HEK293T (cell line): Measurements from ENCODE around the gene PAK1IP1.
A peak's percentile ranks its signal among the peaks of the same experiment; 100 is the strongest.
"Not testable (repeated sequence)": the region's sequence is repeated elsewhere in the genome, so short reads cannot be mapped to it uniquely, and the experiment has no call there.

Source experiments
- CTCF ChIA-PET: fragments of 350-600 bp; formaldehyde crosslinking; extraction: SDS; loops from one replicate; lab custom pipeline; 2021; ENCODE audit warnings: antibody characterized with exemption, inconsistent platforms; lab: Yijun Ruan, JAX
- POLR2A ChIA-PET: fragments of 350-600 bp; formaldehyde crosslinking; extraction: SDS; loops from one replicate; lab custom pipeline; 2020; ENCODE audit warnings: antibody characterized with exemption, inconsistent platforms; lab: Yijun Ruan, JAX
- DNase-seq: peaks from one replicate; pipeline ENCODE4 v3.0.0; 2012; ENCODE audit warnings: mixed read lengths; ENCODE audit errors: extremely low spot score
- ARNT ChIP-seq: fragments of 450-650 bp; IDR thresholded peaks from 2 replicates; pipeline ENCODE4 v1.6.1; 2017; ENCODE audit warnings: mild to moderate bottlenecking
- BHLHE40 ChIP-seq: fragments of 450-650 bp; IDR thresholded peaks from 2 replicates; pipeline ENCODE4 v1.6.1; 2016; ENCODE audit warnings: mild to moderate bottlenecking, moderate library complexity, borderline replicate concordance
- CTBP1 ChIP-seq: fragments of 450-650 bp; IDR thresholded peaks from 2 replicates; pipeline ENCODE4 v1.6.1; 2016; ENCODE audit warnings: borderline replicate concordance
- ELF4 ChIP-seq: fragments of 450-650 bp; IDR thresholded peaks from 2 replicates; pipeline ENCODE4 v1.6.1; 2017; ENCODE audit warnings: antibody characterized with exemption
- FOXA1 ChIP-seq: fragments of 450-650 bp; IDR thresholded peaks from 2 replicates; pipeline ENCODE4 v1.6.1; 2016; ENCODE audit warnings: mild to moderate bottlenecking
- FOXK2 ChIP-seq: fragments of 450-650 bp; IDR thresholded peaks from 2 replicates; pipeline ENCODE4 v1.6.1; 2016; ENCODE audit warnings: mild to moderate bottlenecking
- FOXM1 ChIP-seq: fragments of 450-650 bp; IDR thresholded peaks from 2 replicates; pipeline ENCODE4 v1.6.1; 2017; ENCODE audit warnings: mild to moderate bottlenecking, borderline replicate concordance
- HDGF ChIP-seq: fragments of 450-650 bp; IDR thresholded peaks from 2 replicates; pipeline ENCODE4 v1.6.1; 2017; ENCODE audit warnings: antibody characterized with exemption, borderline replicate concordance
- L3MBTL2 ChIP-seq: fragments of 450-650 bp; conservative IDR thresholded peaks from 2 replicates; pipeline ENCODE4 v1.6.1; 2016; ENCODE audit warnings: mild to moderate bottlenecking
- LEF1 ChIP-seq: fragments of 450-650 bp; IDR thresholded peaks from 2 replicates; pipeline ENCODE4 v1.6.1; 2017; ENCODE audit warnings: mild to moderate bottlenecking, borderline replicate concordance
- NFRKB ChIP-seq: fragments of 450-650 bp; IDR thresholded peaks from 2 replicates; pipeline ENCODE4 v1.6.1; 2016; ENCODE audit warnings: mild to moderate bottlenecking, moderate library complexity
- SP1 ChIP-seq: fragments of 450-650 bp; IDR thresholded peaks from 2 replicates; pipeline ENCODE4 v1.6.1; 2017
- SUZ12 ChIP-seq: fragments of 450-650 bp; IDR thresholded peaks from 2 replicates; pipeline ENCODE4 v1.6.1; 2016; ENCODE audit warnings: mild to moderate bottlenecking
- TARDBP ChIP-seq: fragments of 450-650 bp; IDR thresholded peaks from 2 replicates; pipeline ENCODE4 v1.6.1; 2016
- ZNF384 ChIP-seq: fragments of 450-650 bp; IDR thresholded peaks from 2 replicates; pipeline ENCODE4 v1.6.1; 2016
- TF ChIP-seq, protein P1 (sequence below): fragments of 450-650 bp; IDR thresholded peaks from 2 replicates; pipeline ENCODE4 v1.6.1; 2016

PAK1IP1 gene

DNA sequence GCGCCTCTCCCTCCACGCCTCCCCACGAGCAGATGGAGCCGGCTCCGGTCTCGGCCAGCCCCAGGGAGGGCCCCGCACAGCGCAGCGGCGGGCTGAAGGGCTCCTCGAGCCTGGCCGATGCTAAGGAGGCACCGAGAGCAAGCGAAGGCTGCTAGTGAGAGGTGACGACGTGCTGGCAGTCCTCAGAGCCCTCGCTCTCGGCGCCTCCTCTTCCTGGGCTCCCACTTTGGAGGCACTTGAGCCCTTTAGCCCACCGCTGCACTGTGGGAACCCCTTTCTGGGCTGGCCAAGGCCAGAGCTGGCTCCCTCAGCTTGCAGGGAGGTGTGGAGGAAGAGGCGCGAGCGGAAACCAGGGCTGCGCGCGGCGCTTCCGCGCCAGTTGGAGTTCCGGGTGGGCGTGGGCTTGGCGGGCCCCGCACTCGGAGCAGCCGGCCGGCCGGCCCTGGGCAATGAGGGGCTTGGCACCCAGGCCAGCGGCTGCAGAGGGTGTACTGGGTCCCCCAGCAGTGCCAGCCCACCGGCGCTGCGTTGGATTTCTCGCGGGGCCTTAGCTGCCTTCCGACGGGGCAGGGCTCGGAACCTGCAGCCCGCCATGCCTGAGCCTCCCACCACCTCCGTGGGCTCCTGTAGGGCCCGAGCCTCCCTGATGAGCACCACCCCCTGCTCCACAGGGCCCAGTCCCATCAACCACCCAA is 25.6 kb downstream of the PAK1IP1 start:
- DNase-seq = no peak
- POLR2A ChIA-PET = interaction anchor here (3.0 kb wide), 1 partner anchor 25 kb away, joined by 27 read pairs; the partner anchor contains the start of genes C6orf52 and PAK1IP1

DNA sequence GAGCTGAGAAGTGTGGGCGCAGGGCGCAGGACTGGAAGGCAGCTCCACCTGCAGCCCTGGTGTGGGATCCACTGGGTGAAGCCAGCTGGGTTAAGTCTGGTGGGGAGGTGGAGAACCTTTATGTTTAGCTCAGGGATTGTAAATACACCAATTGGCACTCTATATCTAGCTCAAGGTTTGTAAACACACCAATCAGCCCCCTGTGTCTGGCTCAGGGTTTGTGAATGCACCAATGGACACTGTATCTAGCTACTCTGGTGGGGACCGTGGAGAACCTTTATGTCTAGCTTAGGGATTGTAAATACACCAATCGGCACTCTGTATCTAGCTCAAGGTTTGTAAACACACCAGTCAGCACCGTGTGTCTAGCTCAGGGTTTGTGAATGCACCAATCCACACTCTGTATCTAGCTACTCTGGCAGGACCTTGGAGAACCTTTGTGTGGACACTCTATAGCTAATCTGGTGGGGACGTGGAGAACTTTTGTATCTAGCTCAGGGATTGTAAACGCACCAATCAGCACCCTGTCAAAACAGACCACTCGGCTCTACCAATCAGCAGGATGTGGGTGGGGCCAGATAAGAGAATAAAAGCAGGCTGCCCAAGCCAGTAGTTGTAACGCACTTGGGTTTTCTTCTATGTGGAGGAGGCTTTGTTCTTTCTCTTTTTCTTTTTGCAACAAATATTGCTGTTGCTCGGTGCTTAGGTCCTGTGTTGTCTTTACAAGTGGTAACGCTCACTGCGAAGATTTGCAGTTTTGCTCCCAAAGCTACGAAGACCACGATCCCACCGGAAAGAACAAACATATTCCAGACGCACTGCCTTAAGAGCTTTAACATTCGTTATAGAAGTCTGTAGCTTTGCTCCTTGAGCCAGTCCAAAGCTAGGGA is 26.4 kb downstream of the PAK1IP1 start:
- DNase-seq, CTCF ChIA-PET: not testable (repeated sequence)
- POLR2A ChIA-PET = interaction anchor here (1.0 to 3.0 kb wide), 3 partner anchors 12 to 26 kb away, joined by 3 to 27 read pairs (median 13); partner anchors contain the start of genes C6orf52, PAK1IP1 and TMEM14B

More for the DNA sequence above, 25.6 kb downstream of the PAK1IP1 start:
- TF ChIP-seq TARDBP = no peak
- no peak for TF ChIP-seq NFRKB
- no peak for TF ChIP-seq CTBP1
- no peak for TF ChIP-seq FOXM1
- no peak for TF ChIP-seq ELF4
- no peak for TF ChIP-seq ZNF384
- TF ChIP-seq HDGF = no peak
- TF ChIP-seq FOXA1 = no peak
- no peak for TF ChIP-seq BHLHE40
- TF ChIP-seq, protein P1, sequence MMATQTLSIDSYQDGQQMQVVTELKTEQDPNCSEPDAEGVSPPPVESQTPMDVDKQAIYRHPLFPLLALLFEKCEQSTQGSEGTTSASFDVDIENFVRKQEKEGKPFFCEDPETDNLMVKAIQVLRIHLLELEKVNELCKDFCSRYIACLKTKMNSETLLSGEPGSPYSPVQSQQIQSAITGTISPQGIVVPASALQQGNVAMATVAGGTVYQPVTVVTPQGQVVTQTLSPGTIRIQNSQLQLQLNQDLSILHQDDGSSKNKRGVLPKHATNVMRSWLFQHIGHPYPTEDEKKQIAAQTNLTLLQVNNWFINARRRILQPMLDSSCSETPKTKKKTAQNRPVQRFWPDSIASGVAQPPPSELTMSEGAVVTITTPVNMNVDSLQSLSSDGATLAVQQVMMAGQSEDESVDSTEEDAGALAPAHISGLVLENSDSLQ = no peak
- no peak for TF ChIP-seq SUZ12
- no peak for TF ChIP-seq L3MBTL2
- TF ChIP-seq SP1 = no peak
- TF ChIP-seq LEF1 = no peak
- CTCF ChIA-PET = no interaction called here

DNA sequence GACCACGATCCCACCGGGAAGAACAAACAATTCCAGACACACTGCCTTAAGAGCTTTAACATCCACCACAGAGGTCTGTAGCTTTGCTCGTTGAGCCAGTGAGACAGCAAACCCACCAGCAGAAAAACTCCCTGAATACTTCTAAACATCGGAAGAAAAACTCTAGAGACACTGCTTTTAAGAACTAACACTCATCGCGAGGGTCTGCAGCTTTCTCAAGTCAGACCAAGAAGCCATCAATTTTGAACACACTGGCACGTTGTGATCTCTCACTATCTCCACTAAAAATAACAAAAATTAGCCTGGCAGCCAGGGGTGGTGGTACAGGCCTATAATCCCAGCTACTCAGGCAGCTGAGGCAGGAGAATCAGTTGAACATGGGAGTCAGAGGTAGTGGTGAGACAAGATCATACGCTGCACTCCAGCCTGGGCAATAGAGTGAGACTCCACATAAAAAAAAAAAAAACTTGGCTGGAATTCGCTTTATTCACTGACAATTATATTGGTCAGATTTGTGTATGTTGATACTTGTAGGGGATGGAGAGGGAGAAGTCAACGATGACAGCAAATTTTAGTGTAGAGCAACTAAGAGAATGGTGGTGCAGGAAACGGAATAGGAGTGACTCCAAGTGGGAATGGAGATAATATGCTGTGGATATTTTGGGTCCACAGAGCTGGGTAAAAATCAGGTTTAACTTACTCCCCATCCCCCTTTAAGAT is 27.2 kb downstream of the PAK1IP1 start:
- TF ChIP-seq ELF4 = no peak
- TF ChIP-seq CTBP1 = no peak
- no peak for TF ChIP-seq SP1
- no peak for TF ChIP-seq FOXK2
- no peak for TF ChIP-seq FOXM1
- TF ChIP-seq HDGF = no peak
- TF ChIP-seq BHLHE40 = no peak
- TF ChIP-seq NFRKB = no peak
- TF ChIP-seq ZNF384 = no peak; the same call in 1 of the 2 replicates
- TF ChIP-seq ARNT = no peak
- no peak for TF ChIP-seq FOXA1
- no peak for DNase-seq
- POLR2A ChIA-PET = interaction anchor here (0.7 to 3.0 kb wide), 20 partner anchors 9 to 344 kb away, joined by 3 to 40 read pairs (median 4); partner anchors contain the start of genes C6orf52, PAK1IP1 and TMEM14B
- CTCF ChIA-PET = no interaction called here

DNA sequence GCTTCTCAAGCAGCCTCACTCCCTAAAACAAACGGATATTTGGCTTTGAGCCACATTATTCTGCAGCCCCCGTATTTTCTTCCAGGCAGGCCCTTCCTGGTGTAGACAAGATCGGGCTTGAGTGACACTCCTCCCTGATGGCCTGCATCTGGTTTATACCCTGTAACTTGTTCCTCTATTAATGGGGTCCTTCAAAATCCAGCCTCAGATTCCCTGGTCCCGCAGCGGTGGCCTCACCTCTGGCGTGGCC is 27.7 kb downstream of the PAK1IP1 start:
- TF ChIP-seq SUZ12 = no peak
- TF ChIP-seq, protein P1 = peak; percentile 71; the same call in 1 of the 2 replicates
- TF ChIP-seq ZNF384 = no peak
- TF ChIP-seq ARNT = no peak
- TF ChIP-seq FOXK2 = no peak
- TF ChIP-seq HDGF = no peak
- TF ChIP-seq L3MBTL2 = peak; percentile 84; the same call in 1 of the 2 replicates
- no peak for TF ChIP-seq FOXA1
- ChIA-PET CTCF (no interaction called here), POLR2A (interaction anchor here (0.7 to 3.0 kb wide), 20 partner anchors 9 to 344 kb away, joined by 3 to 40 read pairs (median 4); partner anchors contain the start of genes C6orf52, PAK1IP1 and TMEM14B)
- DNase-seq = no peak

DNA sequence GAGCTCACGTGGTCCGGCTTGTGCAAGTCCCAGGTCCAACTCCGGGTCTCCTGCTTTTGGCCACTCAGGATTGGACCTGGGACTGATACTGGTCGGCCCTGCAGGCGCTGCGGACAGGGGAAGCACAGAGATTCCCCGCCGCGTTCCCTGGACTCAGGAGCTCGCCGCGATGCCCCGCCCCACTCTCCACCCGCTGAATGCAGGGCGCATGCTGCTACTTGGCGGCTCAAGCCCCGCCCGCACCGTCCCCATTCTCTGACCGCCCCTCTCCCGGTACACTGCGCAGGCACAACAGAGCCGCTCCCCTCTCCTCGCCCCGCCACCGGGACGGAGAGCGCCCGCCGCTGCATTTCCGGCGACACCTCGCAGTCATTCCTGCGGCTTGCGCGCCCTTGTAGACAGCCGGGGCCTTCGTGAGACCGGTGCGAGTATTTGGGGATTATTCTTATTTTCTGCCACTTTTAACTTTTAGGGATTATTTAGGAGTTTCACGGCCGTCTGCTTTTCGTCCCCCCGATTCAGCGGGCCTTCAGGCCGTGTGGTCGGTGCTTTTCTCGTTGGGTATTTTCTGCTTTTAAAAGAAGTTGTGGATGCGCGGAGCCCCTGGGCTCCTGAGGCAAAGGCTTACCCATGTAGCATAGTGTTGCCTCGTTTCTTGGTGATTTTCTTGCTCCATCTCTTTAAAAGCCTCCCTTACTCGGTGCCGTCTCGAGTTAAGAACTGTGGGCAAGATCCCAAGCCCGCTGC is 28.2 kb downstream of the PAK1IP1 start, which contains the start of gene TMEM14C:
TSS of gene TMEM14C (plus strand) at position 251 of the 747 bp plus-strand sequence. CDS start 1,544 bp downstream, outside the sequence.
- ChIA-PET POLR2A (interaction anchor here (0.7 to 3.0 kb wide), 22 partner anchors 8 to 343 kb away, joined by 3 to 40 read pairs (median 4); partner anchors contain the start of genes C6orf52, PAK1IP1 and TMEM14B), CTCF (interaction anchor here (0.6 to 1.2 kb wide), 2 partner anchors 24 to 37 kb away, joined by 3 to 5 read pairs; no protein-coding TSS in a partner anchor)
- TF ChIP-seq TARDBP = no peak
- TF ChIP-seq HDGF = peak; percentile 96; the same call in 1 of the 2 replicates
- TF ChIP-seq FOXA1 = no peak
- no peak; the same call in 1 of the 2 replicates for TF ChIP-seq FOXM1
- peak; percentile 70; the same call in 1 of the 2 replicates for TF ChIP-seq ZNF384
- no peak for TF ChIP-seq FOXK2
- peak; percentile 53; the same call in 1 of the 2 replicates for TF ChIP-seq L3MBTL2
- TF ChIP-seq ELF4 = peak; percentile 56; the same call in 1 of the 2 replicates
- DNase-seq = peak; percentile 93
